ENCODE data around the gene SHLD1. TPM values are rescaled to one million over a fixed set of nuclear protein-coding genes. Genes with fewer than 3 reads are reported as not detected.

SHLD1 gene
- total RNA-seq, 1 experiment from 2014 or later, result 6.7 TPM

GRCh38 chr20:5862703-5863039, 112.5 kb downstream of the SHLD1 start:
- no peak overlapping the region for H3K4ac ChIP-seq (ENCODE audit: low read depth, low read length)

More at GRCh38 chr20:5862703-5863039, 112.5 kb downstream of the SHLD1 start:
- H2BK20ac ChIP-seq (ENCODE audit: low read depth, low read length, poor library complexity, severe bottlenecking), result no peak overlapping the region
- Mint-ChIP-seq H3K27ac (no peak overlapping the region), H3K36me3 (ENCODE audit: insufficient read depth in 1 of 3, low read depth in 3 of 3) (no peaks in the 10 kb centered on the region), H3K27me3 (ENCODE audit: low read depth) (no peaks in the 10 kb centered on the region), H3K4me3 (no peak overlapping the region), H3K9me3 (no peaks in the 10 kb centered on the region), H3K4me1 (peaks cover 0 to 7% of the 10 kb centered on the region in 2 experiments; a peak in 2 of 4 replicates)
- no peaks in the 10 kb centered on the region for H3K4me1 ChIP-seq (ENCODE audit: insufficient read depth, low read length)
- H3K9me3 ChIP-seq (ENCODE audit: control insufficient read depth, low read depth, low read length), result no peaks in the 10 kb centered on the region
- no peak overlapping the region for H3K23ac ChIP-seq (ENCODE audit: insufficient read length, low read depth, low read length)
- no peak for TF ChIP-seq CTCF (conservative IDR thresholded peaks at IDR 0.05)
- no peak for DNase-seq
- no peak overlapping the region for H3K27ac ChIP-seq (ENCODE audit: insufficient read length, low read depth, low read length)
- H2AFZ ChIP-seq (ENCODE audit: low read length), result no peak overlapping the region
- no peak overlapping the region for H3K14ac ChIP-seq (ENCODE audit: insufficient read depth, low read length)
- no peaks in the 10 kb centered on the region for H3K27me3 ChIP-seq (ENCODE audit: insufficient read depth, low read length)
- H2BK12ac ChIP-seq (ENCODE audit: insufficient read length, low read depth, low read length), result no peak overlapping the region
- H2BK15ac ChIP-seq (ENCODE audit: low read depth, low read length), result no peak overlapping the region
- no peaks in the 10 kb centered on the region for H4K20me1 ChIP-seq (ENCODE audit: control insufficient read depth, insufficient read depth, insufficient read length)
- no peak overlapping the region for H3T11ph ChIP-seq (ENCODE audit: low read length)
- no peak overlapping the region for H3K18ac ChIP-seq (ENCODE audit: insufficient read length, low read depth, low read length)
- H2BK5ac ChIP-seq (ENCODE audit: insufficient read length, low read length), result no peak overlapping the region
- H4K5ac ChIP-seq (ENCODE audit: insufficient read length, low read depth, low read length), result no peak overlapping the region
- H3K79me2 ChIP-seq (ENCODE audit: insufficient read depth, low read length), result no peaks in the 10 kb centered on the region
- no CpG with 5 or more reads among the region's 3 CpGs for WGBS (ENCODE audit: extremely low coverage, insufficient read length, low lambda C conversion rate)
- no peaks in the 10 kb centered on the region for H3K23me2 ChIP-seq (ENCODE audit: insufficient read length, low read depth, low read length, poor library complexity, severe bottlenecking)
- H2BK120ac ChIP-seq (ENCODE audit: low read depth, low read length, poor library complexity, severe bottlenecking), result no peak overlapping the region
- no peak overlapping the region for H4K8ac ChIP-seq (replicated peaks; ENCODE audit: insufficient read length, low read depth, low read length)
- no peak overlapping the region for H3K4me2 ChIP-seq (ENCODE audit: insufficient read depth, insufficient read length, low read length)
- H4K91ac ChIP-seq (ENCODE audit: insufficient read length, low read depth, low read length), result no peak overlapping the region
- no peak overlapping the region for H3K56ac ChIP-seq (ENCODE audit: insufficient read length, low read depth, low read length)
- no peak overlapping the region for H3K9ac ChIP-seq (ENCODE audit: extremely low read depth, insufficient read length, low read length)
- H3K79me1 ChIP-seq (ENCODE audit: insufficient read depth, low read depth, low read length, poor library complexity, severe bottlenecking), result no peaks in the 10 kb centered on the region
- no peak overlapping the region for H2AK5ac ChIP-seq (ENCODE audit: insufficient read length, low read length)

Data from H9 (cell line).